GM19351 (cell line): ENCODE measurements around the gene UGCG.
"Not testable (repeated sequence)": the region's sequence is repeated elsewhere in the genome, so short reads cannot be mapped to it uniquely, and the experiment has no call there.

Source experiments
- ATAC-seq: cut with Tn5 transposase; IDR thresholded peaks from one replicate; pipeline ENCODE4 v1.9.1; 2021; ENCODE audit warnings: mild to moderate bottlenecking, moderate library complexity; ENCODE audit not compliant: unreplicated experiment

Gene UGCG

GRCh38 chr9:111948109-111948508 lies 51.5 kb downstream of the UGCG start:
- not testable (repeated sequence) for ATAC-seq

- no peak for ATAC-seq
Measured at GRCh38 chr9:111948951-111949350, 52.3 kb downstream of the UGCG start.

GRCh38 chr9:111949919-111950318 lies 53.3 kb downstream of the UGCG start:
- ATAC-seq = no peak

GRCh38 chr9:111952559-111952958 lies 55.9 kb downstream of the UGCG start:
- no peak for ATAC-seq

GRCh38 chr9:111953444-111953843 lies 56.8 kb downstream of the UGCG start:
- ATAC-seq = no peak

GRCh38 chr9:111955048-111955447 lies 58.4 kb downstream of the UGCG start:
- ATAC-seq = no peak

GRCh38 chr9:111957856-111958631 lies 61.4 kb downstream of the UGCG start:
- ATAC-seq = no peak

GRCh38 chr9:111959468-111960359 lies 63.1 kb downstream of the UGCG start:
- no peak for ATAC-seq

GRCh38 chr9:111960485-111960884 lies 63.9 kb downstream of the UGCG start:
- not testable (repeated sequence) for ATAC-seq

GRCh38 chr9:111961009-111961408 lies 64.4 kb downstream of the UGCG start:
- no peak for ATAC-seq

- ATAC-seq = no peak
Measured at GRCh38 chr9:111961575-111961974, 65.0 kb downstream of the UGCG start.

- no peak for ATAC-seq
Measured at GRCh38 chr9:111962021-111962420, 65.4 kb downstream of the UGCG start.

- no peak for ATAC-seq
Measured at GRCh38 chr9:111963995-111964394, 67.4 kb downstream of the UGCG start.

- peak; percentile 56 for ATAC-seq
Measured at GRCh38 chr9:111965566-111966019, 69.0 kb downstream of the UGCG start.

- ATAC-seq = no peak
Measured at GRCh38 chr9:111966124-111966723, 69.6 kb downstream of the UGCG start.

GRCh38 chr9:111966861-111967291 lies 70.3 kb downstream of the UGCG start:
- no peak for ATAC-seq

GRCh38 chr9:111967621-111968020 lies 71.0 kb downstream of the UGCG start:
- ATAC-seq = no peak

- ATAC-seq = no peak
Measured at GRCh38 chr9:111969061-111969460, 72.4 kb downstream of the UGCG start.

- no peak for ATAC-seq
Measured at GRCh38 chr9:111969622-111970021, 73.0 kb downstream of the UGCG start.

GRCh38 chr9:111970827-111971226 lies 74.2 kb downstream of the UGCG start:
- ATAC-seq = no peak

GRCh38 chr9:111974092-111974681 lies 77.6 kb downstream of the UGCG start:
- no peak for ATAC-seq
